Measurements from ENCODE around the gene SESN3.

SESN3 gene

DNA sequence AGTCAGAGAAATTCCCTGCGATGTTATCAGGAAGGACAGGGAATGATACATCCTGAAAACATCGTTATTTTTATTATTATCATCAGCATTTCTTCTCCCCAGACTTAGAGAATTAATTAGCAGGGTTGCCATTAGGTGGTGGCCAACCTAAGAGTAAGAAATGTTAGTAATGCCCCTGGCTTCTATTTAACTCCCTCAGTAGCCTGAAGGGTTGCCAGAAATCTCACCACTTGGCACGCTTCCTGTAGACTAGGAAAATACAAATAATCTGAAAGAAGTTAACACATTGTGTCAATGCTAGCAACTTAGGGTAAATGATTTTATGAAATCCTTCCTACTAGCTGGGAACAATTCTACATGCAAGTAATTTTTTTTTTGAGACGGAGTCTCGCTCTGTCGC lies 95.8 kb downstream of the SESN3 start:
- in situ Hi-C loops (cut with HindIII; ENCODE audit: low sequenced_read_pairs) = no loop called here

DNA sequence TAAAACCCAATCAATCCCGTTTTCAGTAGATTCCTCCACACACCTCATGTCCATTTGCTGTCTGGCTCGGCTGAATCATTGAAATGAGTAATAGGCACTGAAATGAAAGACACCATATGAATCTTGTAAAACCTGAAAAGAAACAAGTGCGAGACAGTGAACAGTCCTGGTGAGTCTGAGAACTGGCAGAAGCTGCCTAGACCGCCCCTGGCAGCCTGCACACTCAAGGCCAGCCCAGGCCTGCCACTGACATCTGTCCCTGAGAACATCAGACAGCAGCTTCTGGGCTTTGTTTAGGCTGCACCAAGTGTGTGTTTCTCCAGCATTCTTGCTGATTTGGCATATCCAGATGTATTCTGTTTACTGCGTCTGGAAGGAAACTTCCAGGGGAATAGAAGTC lies 96.5 kb downstream of the SESN3 start:
- in situ Hi-C loops (cut with HindIII; ENCODE audit: low sequenced_read_pairs) = no loop called here

DNA sequence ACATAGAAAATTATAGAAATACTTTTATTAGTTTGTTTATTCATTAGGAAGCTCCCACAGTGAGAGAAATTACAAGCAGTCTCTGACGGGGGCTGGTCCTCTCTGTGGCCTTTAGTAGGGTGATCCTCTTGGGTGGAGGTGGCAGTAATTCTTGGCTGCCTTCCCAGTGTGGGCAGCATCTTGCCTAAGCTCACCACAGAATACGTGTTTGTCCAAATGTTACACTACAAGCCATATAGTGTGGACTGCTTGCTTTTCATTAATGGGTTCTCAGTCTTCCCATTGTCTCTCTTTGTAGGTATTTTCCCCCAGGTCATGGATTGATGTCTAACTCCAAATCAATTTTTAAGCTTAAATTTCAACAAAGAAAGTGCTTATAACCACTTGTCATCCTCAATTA lies 98.0 kb downstream of the SESN3 start:
- in situ Hi-C loops (cut with HindIII; ENCODE audit: low sequenced_read_pairs) = no loop called here

DNA sequence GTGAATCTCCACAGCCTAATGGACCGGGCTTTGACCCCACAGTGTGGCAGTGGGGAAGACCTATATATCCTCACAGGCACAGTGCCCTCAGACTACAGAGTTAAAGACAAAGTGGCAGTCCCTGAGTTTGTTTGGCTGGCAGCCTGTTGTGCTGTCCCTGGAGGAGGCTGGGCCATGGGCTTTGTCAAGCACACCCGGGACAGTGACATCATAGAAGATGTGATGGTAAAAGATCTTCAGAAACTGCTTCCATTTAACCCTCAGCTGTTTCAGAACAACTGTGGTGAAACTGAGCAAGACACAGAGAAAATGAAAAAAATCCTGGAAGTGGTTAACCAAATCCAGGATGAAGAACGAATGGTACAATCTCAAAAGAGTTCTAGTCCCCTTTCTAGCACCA lies 102.4 kb downstream of the SESN3 start:
- in situ Hi-C loops (cut with HindIII; ENCODE audit: low sequenced_read_pairs) = no loop called here

DNA sequence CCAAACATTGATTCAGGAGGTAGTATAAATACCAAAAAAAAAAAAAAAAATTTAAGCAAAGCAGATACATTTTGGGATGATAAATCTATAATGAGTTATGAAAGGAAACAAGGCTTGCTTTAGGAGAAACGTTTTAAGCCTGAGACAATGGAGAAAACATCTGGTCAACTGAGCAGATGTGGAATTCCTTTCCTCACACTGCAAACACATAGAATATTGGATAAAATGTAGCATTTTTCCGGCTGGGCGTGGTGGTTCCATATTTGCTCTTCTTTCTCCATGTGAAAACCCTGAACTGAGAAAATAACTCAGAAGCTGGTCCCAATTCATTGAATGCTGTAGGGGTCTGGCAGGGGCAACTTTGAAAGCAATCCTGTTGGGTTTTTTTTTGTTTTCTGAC lies 107.4 kb downstream of the SESN3 start:
- in situ Hi-C loops (cut with HindIII; ENCODE audit: low sequenced_read_pairs) = no loop called here

DNA sequence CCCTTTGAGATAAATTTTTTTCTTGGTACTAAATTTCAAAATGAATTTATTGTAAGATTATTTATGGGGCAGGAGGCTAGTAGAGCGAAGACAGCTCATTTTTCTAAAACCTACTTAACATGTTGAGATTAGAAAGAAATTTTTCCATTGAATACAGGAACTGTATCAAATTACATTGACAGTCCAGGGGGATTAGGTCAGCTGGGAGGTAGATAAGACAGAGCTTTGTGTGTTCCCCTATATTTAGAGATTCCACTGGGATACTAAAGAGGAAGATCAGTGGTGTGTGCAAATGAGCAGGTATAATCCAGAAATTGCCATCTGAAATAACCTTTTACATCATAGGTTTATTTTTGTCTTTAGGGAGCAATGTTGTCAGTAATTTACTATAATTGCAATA lies 109.3 kb downstream of the SESN3 start:
- in situ Hi-C loops (cut with HindIII; ENCODE audit: low sequenced_read_pairs) = no loop called here

DNA sequence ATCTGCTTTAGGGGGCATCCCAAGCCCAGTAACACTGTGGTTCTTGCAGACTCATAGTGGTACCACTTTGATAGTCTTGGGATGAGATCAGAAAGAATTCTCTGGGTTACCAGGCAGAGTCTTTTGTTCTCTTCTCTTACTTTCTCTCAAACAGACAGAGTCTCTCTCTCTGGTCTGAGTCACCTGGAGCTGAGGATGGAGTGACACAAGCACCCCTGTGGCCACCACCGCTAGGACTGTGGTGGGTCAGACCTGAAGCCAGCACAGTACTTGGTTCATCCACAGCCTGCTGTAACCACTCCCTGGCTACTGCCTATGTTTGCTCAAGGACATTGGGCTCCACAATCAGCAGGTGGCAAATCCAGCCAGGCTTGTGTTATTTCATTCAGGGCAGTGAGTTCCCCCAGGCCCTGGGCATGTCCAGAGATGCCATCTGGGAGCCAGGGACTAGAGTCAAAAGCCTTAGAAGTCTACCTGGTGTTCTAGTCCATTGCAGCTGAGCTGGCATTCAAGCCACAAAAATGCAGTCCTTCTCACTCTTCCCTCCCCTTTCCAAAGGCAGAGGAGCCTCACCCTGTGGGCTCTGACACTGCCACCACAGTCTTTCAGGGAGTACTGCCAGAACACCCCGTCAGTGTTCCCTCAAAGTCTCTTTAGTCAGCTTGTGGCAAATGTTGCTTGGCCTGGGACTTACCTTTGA lies 111.5 kb downstream of the SESN3 start:
- in situ Hi-C loops (cut with HindIII; ENCODE audit: low sequenced_read_pairs) = no loop called here

DNA sequence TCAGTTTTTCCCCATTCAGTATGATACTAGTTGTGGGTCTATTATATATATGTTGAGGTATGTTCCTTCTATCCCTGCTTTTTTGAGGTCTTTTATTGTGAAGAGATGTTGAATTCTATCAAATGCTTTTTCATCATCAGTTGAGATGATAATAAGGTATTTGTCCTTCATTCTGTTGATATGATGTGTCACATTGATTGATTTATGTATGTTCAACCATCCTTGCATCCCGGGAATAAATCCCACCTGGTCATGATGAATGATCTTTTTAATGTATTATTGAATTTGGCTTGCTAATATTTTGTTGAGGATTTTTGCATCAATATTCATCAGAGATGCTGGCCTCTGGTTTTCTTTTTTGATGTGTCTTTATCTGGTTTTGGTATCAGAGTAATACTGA lies 115.4 kb downstream of the SESN3 start:
- in situ Hi-C loops (cut with HindIII; ENCODE audit: low sequenced_read_pairs) = no loop called here
